Measurements from ENCODE around the gene ASH1L. TPM values are rescaled to one million over a fixed set of nuclear protein-coding genes. Genes with fewer than 3 reads are reported as not detected.

Gene ASH1L
- polyA plus RNA-seq, 4 donors: 36.4 to 42.3 (median 39.2) TPM

- DNase-seq (ENCODE audit: low read depth in 4 of 4, low spot score in 3 of 4): no peak
Observed at GRCh38 chr1:155287987-155288543, 274.5 kb downstream of the ASH1L start.

- DNase-seq (ENCODE audit: low read depth in 4 of 4, low spot score in 3 of 4): no peak
Observed at GRCh38 chr1:155286544-155286943, 276.1 kb downstream of the ASH1L start.

GRCh38 chr1:155285631-155286044 lies 277.0 kb downstream of the ASH1L start:
- no peak for DNase-seq (ENCODE audit: low read depth in 4 of 4, low spot score in 3 of 4)

Other genes with a start within 250 kb of the ASH1L start
- 10 to 100 TPM; 35.5 to 44.1 (median 36.6) TPM for gene RUSC1, start 241.9 kb downstream of the ASH1L start, polyA plus RNA-seq (ENCODE audit: insufficient read length in 4 of 4)
- gene MSTO1, start 47.4 kb upstream of the ASH1L start, polyA plus RNA-seq (ENCODE audit: insufficient read length in 4 of 4): 10 to 100 TPM; 50.0 to 61.7 (median 54.4) TPM
- 10 to 100 TPM; 66.1 to 85.3 (median 73.1) TPM for gene YY1AP1, start 126.0 kb upstream of the ASH1L start, polyA plus RNA-seq (ENCODE audit: insufficient read length in 4 of 4)
- 100 to 1,000 TPM; 103 to 120 (median 113) TPM for gene DAP3, start 126.3 kb upstream of the ASH1L start, polyA plus RNA-seq (ENCODE audit: insufficient read length in 4 of 4)